HG03457 (cell line): ENCODE data around the gene STX10.

ENCODE experiments used
- ATAC-seq: cut with Tn5 transposase; IDR thresholded peaks from one replicate; pipeline ENCODE4 v1.9.1; 2021; ENCODE audit warnings: moderate number of reproducible peaks; ENCODE audit not compliant: unreplicated experiment

Gene STX10

GRCh38 chr19:13101590-13102415, 48.4 kb downstream of the STX10 start:
- ATAC-seq = no peak

- no peak for ATAC-seq
Measured at GRCh38 chr19:13100841-13101589, 49.2 kb downstream of the STX10 start.

DNA sequence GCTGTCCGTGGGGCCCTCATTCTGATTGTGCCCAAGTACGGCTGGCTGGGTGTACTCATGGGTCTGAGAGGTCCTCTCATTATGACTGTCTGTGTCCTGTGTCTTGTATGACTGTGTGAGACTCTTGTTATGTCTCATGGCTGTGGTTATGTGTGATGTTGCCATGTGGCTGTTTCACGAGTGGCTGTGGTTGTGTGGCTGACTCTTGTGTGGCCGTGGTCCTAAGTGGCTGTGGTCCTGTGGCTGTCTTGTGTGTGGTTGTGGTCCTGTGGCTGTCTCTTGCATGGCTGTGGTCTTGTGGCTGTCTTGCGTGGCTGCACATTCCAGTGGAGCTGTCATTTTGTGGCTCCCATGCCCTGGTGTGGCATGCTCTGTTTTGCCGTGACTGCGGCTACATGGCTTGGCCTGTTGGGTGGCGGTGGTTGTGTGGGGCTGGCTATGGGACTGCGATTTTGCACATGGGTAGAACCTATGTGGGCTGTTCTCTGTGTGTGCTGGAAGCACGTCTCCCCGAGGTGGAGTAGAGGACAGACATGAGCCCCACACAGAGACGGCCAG, 50.1 kb downstream of the STX10 start:
- no peak for ATAC-seq

GRCh38 chr19:13099073-13099999, 50.8 kb downstream of the STX10 start:
- no peak for ATAC-seq

GRCh38 chr19:13098277-13099072, 51.7 kb downstream of the STX10 start:
- ATAC-seq = no peak

- ATAC-seq = no peak
Measured at GRCh38 chr19:13097463-13098258, 52.5 kb downstream of the STX10 start.

GRCh38 chr19:13097033-13097462, 53.1 kb downstream of the STX10 start:
- no peak for ATAC-seq

- no peak for ATAC-seq
Measured at GRCh38 chr19:13095934-13096927, 53.9 kb downstream of the STX10 start.

- ATAC-seq = no peak
Measured at GRCh38 chr19:13095393-13095784, 54.8 kb downstream of the STX10 start.

DNA sequence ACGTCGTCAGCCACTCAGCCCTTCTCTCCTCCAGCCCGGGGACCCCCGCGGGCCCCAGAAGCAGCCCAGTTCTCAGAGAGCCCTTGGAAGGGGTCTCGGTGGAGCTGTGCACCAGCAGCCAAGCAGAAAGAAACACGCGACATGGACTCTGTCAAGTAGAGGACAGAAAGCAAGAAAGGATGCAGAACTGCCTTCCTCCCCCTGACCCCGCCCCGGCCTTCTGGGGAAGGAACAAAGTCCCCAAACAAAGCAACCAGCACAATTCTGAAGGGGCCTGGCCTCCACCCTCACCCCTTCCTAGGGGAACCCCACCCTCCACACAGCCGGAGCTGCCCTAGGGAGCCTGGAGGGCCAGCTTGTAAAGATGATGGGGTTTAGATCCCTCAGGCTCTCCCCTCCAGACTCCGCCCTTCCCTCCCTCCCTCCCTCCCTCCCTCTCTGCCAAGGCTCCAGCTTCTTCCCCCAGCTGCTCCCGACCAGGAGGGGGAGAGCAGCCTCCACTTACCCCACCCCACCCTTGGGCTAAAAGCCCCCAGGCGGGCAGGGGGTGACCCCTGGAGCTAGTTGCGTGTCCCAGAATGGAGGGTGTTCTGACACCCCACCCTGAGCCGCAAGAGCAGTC, 55.3 kb downstream of the STX10 start:
- ATAC-seq = no peak

DNA sequence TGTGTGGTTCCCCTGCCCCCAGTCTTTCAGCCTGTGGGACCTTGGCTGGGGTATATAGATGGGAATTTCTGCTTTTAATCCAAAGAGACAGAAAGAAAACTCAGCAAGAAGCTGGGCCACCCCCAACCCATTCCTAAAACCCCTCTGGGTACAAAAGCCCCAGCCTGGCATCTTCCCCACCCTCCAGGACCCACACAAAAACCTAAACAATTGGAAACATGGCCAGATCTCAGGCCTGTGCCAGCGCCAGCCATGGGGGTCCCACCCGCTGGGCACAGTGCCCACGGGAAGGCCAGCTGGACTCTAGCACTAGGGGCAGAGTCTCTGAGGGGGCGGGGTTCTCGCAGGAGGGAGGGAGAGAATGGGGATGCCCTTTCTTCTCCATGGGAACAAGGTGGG, 56.1 kb downstream of the STX10 start:
- no peak for ATAC-seq
